SK-N-SH (cell line): Measurements from ENCODE around the gene WDR7.

Source experiments
- EP300 ChIP-seq, 2 experiments: IDR thresholded peaks; 2 replicates each; pipeline versions ENCODE4 v1.4.0 to v1.6.1; 2012; ENCODE audit warnings: borderline replicate concordance in 1 of 2, low read depth in 1 of 2, low read length in 1 of 2
- MAX ChIP-seq: IDR thresholded peaks from 2 replicates; pipeline ENCODE4 v1.4.0; 2012; ENCODE audit warnings: low read depth
- POLR2AphosphoS5 ChIP-seq: IDR thresholded peaks from 2 replicates; pipeline ENCODE4 v1.6.1; 2012; ENCODE audit warnings: low read depth, low read length
- RFX5 ChIP-seq: IDR thresholded peaks from 2 replicates; pipeline ENCODE4 v1.6.1; 2012; ENCODE audit warnings: mild to moderate bottlenecking, improper control_type of control experiment, low read length
- RXRA ChIP-seq: IDR thresholded peaks from 2 replicates; pipeline ENCODE4 v1.4.0; 2012; ENCODE audit warnings: low read depth, mild to moderate bottlenecking, borderline replicate concordance
- SIN3A ChIP-seq: IDR thresholded peaks from 2 replicates; pipeline ENCODE4 v1.6.1; 2012; ENCODE audit warnings: low read depth, mild to moderate bottlenecking, low read length, moderate library complexity, borderline replicate concordance
- USF2 ChIP-seq: fragments of 150-350 bp; IDR thresholded peaks from 2 replicates; pipeline ENCODE4 v1.6.1; 2017; ENCODE audit warnings: antibody characterized with exemption, low read length, low read depth, borderline replicate concordance
- TF ChIP-seq, protein P1 (sequence below): fragments of 200-600 bp; sonication (generic); IDR thresholded peaks from 2 replicates; pipeline ENCODE4 v1.6.1; 2017; ENCODE audit warnings: antibody characterized with exemption, mild to moderate bottlenecking, moderate library complexity
- TF ChIP-seq, protein P2 (sequence below): IDR thresholded peaks from 2 replicates; pipeline ENCODE4 v1.6.1; 2012; ENCODE audit warnings: mild to moderate bottlenecking, low read depth, low read length, moderate library complexity

DNA sequence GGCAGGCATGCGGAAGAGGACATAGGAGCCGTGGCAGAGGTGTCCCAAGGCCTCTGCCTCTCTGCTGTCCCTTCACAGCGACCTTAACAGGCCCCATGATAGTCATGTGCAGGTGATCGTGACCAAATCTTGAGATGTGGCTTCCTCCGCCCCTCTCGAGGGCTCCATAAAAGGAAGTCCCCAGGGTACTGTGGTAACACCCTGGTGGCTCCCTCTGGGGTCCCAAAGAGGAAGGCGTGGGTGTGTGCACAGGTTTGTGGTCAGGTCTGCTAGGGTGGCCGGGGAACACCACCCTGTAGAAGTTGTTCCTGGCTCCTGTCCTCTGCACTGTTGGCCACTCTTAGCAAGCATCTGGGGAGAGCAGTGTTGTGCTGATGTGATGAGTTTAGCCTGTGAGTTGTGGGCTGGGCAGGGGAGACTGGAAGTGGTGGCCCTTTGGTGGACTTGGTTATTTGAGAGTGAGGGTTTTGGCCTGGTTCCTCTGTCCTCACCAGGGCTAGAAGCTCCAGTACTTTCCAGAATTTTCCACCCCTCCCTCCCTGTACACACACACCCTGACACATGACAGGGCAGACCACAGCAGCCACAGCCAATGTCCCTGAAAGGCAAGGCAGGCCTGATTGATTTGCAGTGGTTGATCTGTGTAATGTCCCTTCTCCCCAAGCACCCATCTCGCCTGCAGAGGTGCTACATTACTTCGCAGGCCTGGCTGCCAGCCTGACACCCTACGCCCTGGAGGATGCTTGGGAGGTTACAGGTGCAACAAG is 426.8 kb downstream of the WDR7 start:
- TF ChIP-seq MAX = no peak
- TF ChIP-seq, protein P1, sequence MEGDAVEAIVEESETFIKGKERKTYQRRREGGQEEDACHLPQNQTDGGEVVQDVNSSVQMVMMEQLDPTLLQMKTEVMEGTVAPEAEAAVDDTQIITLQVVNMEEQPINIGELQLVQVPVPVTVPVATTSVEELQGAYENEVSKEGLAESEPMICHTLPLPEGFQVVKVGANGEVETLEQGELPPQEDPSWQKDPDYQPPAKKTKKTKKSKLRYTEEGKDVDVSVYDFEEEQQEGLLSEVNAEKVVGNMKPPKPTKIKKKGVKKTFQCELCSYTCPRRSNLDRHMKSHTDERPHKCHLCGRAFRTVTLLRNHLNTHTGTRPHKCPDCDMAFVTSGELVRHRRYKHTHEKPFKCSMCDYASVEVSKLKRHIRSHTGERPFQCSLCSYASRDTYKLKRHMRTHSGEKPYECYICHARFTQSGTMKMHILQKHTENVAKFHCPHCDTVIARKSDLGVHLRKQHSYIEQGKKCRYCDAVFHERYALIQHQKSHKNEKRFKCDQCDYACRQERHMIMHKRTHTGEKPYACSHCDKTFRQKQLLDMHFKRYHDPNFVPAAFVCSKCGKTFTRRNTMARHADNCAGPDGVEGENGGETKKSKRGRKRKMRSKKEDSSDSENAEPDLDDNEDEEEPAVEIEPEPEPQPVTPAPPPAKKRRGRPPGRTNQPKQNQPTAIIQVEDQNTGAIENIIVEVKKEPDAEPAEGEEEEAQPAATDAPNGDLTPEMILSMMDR = no peak
- no peak for TF ChIP-seq EP300 (IDR thresholded peaks at IDR 0.05; ENCODE audit: borderline replicate concordance in 1 of 2, low read depth in 1 of 2, low read length in 1 of 2)
- no peak for TF ChIP-seq USF2
- TF ChIP-seq POLR2AphosphoS5 = no peak
- TF ChIP-seq, protein P2, sequence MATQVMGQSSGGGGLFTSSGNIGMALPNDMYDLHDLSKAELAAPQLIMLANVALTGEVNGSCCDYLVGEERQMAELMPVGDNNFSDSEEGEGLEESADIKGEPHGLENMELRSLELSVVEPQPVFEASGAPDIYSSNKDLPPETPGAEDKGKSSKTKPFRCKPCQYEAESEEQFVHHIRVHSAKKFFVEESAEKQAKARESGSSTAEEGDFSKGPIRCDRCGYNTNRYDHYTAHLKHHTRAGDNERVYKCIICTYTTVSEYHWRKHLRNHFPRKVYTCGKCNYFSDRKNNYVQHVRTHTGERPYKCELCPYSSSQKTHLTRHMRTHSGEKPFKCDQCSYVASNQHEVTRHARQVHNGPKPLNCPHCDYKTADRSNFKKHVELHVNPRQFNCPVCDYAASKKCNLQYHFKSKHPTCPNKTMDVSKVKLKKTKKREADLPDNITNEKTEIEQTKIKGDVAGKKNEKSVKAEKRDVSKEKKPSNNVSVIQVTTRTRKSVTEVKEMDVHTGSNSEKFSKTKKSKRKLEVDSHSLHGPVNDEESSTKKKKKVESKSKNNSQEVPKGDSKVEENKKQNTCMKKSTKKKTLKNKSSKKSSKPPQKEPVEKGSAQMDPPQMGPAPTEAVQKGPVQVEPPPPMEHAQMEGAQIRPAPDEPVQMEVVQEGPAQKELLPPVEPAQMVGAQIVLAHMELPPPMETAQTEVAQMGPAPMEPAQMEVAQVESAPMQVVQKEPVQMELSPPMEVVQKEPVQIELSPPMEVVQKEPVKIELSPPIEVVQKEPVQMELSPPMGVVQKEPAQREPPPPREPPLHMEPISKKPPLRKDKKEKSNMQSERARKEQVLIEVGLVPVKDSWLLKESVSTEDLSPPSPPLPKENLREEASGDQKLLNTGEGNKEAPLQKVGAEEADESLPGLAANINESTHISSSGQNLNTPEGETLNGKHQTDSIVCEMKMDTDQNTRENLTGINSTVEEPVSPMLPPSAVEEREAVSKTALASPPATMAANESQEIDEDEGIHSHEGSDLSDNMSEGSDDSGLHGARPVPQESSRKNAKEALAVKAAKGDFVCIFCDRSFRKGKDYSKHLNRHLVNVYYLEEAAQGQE = no peak
- TF ChIP-seq RXRA = no peak
- no peak for TF ChIP-seq SIN3A
- no peak for TF ChIP-seq RFX5
